Adipose tissue (tissue), 3 donors: ENCODE results near the gene IGIP. TPM values are rescaled to one million over a fixed set of nuclear protein-coding genes. Genes with fewer than 3 reads are reported as not detected.

Experiments used
- H3K27ac ChIP-seq: one replicate; pipeline ENCODE4 v1.5.1; 2013; ENCODE audit warnings: low read depth, low read length
- WGBS, 3 donors: extraction: QIAGEN DNeasy Blood & Tissue Kit; methylation state at CpG; one replicate each; pipeline ENCODE4 v1.1.7; 2013; 5-methylcytosine and 5-hydroxymethylcytosine counted together
- polyA plus RNA-seq, 3 donors: library from polyadenylated mRNA; stranded (reverse); fragments of 200-250 nt; gene quantifications; one replicate each; pipeline ENCODE4 v1.2.3, GENCODE V29; 2013
- donor health status: healthy with polysubstance abuse.
- donor health status: Bipolar disorder and iron deficiency.
- donor health status: healthy.

IGIP gene
- polyA plus RNA-seq = 10 to 100 TPM in 1 of 3 donors, 1 to 10 TPM in 2; 3.3 to 17.4 (median 3.6) TPM

DNA sequence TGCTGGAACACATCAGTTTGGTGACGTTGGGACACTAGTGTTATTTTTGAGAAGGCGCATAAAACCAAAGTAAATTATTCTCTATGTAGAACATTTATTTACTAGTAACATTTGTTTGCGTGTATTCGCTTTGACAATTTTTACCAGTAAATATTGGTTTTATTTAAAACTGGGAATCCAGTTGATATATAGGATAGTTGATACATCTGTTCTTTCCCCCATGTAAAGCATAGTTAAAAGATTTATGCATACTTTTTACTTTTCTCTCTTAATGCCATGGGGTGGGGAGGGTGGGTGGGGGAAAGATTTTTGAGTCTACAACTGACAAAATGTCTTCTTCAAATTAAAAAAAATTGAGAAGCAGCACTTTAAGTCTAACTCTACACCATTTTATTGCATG is at the start of gene IGIP:
Gene IGIP (plus strand): TSS at position 301 of the 400 bp plus-strand sequence. CDS start 2,540 bp downstream, outside the sequence.
- 96 to 99% (median 98%) methylated on average over 4 of the region's 4 CpGs for WGBS, 3 donors
- no peak within 1 kb of the TSS for H3K27ac ChIP-seq

DNA sequence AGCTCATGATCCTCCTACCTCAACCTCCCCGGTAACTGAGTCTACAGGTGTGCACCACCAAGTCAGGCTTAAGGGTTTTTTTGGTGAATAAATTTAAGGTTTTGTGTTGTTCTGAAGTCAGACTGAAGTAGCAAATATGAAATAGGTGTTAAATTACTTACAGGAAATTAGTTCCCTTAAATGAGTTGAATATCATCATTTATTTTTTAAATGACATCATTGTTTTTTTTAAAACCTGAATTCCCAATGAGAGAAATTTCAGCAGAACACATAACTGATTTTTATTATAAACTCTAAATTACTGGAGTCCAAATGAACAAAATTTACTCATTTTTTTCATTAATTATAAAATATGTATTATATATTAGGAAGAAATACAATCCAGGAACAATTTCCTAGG is 49.6 kb upstream of the IGIP start:
- WGBS, 3 donors = 98 to 100% (median 100%) methylated on average over 1 of the region's 1 CpG
- no peak overlapping the region for H3K27ac ChIP-seq

DNA sequence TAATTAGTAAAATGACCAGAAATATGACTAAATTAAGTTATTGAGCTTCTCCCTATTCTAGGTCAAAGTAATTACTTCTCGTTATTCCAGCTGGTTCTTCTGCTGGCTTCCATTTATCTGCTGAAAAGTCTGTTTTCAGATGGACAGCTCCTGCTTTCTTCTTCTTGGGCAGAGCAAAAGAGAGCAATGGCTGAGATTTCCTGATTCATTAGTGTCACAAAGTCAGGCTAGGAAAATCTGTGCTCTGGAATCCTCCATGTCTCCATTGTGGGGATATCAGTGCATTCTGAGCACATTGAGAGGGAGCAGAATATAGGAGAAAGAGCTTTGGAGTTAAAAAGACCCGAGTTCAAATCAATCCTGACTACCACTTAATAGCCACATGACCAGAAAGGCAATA is 48.9 kb upstream of the IGIP start:
- 67 to 71% (median 71%) methylated on average over 2 of the region's 2 CpGs for WGBS, 3 donors
- H3K27ac ChIP-seq = no peak overlapping the region

DNA sequence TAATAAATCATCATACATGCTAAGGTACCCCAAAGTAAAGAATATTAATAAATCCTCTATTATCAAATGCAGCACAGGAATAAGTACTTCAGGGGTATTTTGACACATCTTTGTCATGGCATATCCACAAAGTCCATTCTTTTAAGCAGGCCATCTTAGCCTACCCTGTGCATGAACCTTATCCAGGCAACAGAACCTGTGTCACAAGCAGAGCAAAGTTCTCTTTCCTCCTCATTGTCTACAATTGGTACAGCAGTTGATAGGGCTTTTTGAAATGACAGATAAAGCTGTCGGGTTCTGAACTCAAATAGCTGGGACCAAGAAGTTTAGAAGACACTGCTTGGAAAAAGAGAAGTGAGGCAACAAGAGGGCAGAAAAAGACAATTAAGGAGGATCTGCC is 42.6 kb upstream of the IGIP start:
- H3K27ac ChIP-seq = no peak overlapping the region

DNA sequence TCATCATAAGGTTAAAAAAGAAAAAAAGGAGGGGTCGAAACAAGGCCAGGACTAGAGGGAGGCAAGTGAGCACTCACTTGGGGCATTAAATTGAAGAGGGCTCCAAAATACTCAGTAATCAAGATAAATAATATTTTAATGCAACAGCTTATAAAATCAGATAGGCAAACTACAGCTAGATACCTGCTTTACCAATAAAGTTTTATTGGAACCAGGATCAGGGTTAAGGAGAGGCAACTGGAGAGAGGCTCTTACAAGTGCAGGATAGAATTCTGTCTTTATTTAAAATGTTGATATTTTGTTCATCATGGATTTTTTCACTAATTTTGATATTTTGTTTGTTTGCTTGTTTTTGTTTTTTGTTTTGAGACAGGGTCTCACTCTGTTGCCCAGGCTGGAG is 42.1 kb upstream of the IGIP start:
- H3K27ac ChIP-seq = no peak overlapping the region
- 92 to 95% (median 93%) methylated on average over 1 of the region's 1 CpG for WGBS, 3 donors

More for the DNA sequence above, 42.6 kb upstream of the IGIP start:
- whole genome bisulfite sequencing, 3 donors = 77 to 86% (median 83%) methylated on average over 1 of the region's 1 CpG

DNA sequence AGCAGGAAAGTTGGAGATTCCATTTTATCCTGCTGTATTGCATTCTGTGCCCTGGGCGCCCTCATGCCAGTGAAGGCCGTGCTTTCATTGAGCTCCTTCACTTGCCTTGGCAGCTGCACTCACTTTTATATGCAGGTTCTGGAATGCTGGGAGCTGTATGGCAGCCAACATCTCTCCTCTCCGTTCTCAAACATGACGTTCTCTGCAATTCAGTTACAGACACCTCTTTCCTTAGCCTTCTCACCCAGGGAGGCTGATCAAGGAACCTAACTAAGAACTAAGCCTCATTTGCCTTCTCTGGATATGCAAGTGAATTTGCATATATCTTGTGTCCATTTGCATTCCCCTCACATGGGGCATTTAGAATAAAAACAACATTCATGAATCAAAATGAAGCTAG is 41.2 kb upstream of the IGIP start:
- no peak overlapping the region for H3K27ac ChIP-seq
- WGBS, 3 donors = 31 to 45% (median 41%) methylated on average over 4 of the region's 4 CpGs

DNA sequence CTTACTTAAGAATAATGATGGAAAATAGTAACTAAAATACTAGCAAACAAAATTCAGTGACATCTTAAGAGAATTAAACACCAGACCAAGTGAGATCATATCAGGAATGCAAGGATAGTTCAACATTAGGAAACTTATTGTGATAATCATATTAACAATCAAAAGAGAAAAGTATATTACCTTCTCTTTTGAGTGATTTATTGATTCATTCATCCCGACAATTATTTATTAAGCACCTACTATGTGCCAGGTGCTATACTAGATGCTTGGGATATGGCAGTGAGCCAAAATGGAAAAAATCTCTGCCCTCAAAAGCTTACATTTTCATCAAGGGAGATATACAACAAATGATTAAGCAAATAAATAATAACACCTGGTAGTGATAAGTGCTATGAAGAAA is 35.5 kb upstream of the IGIP start:
- 60 to 88% (median 88%) methylated on average over 1 of the region's 1 CpG for WGBS, 3 donors
- H3K27ac ChIP-seq = no peak overlapping the region

DNA sequence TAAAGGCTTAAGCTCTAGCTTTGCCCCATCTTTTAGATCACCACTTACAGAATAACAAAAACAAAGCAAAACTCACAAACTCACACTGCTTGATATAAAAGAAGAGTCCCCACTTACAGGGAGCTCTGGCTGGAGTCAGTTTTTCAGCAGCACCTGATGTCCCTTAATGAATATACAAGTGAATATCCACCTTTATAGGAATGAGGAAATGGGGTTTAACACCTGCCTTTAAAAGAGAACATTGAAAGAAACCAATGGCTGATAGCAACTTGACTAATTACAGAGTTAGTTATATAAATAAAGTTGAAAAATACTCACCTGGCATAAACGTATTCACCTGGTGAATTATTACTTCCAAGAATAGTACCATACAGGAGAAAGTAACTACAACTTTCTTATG is 32.6 kb upstream of the IGIP start:
- 29 to 65% (median 50%) methylated on average over 1 of the region's 1 CpG for WGBS, 3 donors
- no peak overlapping the region for H3K27ac ChIP-seq

DNA sequence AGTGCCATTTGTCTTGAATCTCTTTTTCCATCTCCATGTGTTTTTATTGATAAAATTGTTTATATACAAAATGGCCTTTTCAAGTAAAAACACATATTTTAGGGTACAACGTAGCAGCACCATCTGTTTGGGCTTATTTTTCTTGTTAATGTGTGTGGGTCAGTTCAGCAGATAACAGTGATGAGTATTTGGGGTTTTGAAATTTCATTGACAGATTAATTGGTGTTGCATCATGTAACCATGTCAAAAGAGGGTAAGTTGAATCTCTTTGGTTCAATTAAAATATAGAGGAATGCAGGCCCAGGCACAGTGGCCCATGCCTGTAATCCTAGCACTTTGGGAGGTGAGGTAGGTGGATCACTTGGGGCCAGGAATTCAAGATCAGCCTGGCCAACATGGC is 31.9 kb upstream of the IGIP start:
- no peak overlapping the region for H3K27ac ChIP-seq
- 76 to 81% (median 79%) methylated on average over 1 of the region's 1 CpG for WGBS, 3 donors

DNA sequence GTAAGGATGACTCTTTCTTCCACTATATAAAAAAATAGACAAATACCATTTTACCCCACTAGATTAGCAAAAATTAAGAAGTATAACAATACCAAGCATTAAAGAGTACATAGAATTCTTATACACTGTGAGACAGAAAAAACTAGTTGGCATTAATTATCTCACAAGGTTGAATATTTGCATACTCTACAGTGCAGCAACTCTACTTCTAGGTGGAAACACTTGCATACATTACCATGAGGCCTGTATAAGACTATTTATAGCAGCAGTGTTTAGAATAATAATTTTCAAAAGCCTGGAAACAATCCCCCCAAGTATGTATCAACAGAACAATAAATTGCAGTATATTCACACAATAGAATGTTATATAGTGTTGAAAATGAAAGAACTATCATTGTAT is 30.8 kb upstream of the IGIP start:
- H3K27ac ChIP-seq = no peak overlapping the region

DNA sequence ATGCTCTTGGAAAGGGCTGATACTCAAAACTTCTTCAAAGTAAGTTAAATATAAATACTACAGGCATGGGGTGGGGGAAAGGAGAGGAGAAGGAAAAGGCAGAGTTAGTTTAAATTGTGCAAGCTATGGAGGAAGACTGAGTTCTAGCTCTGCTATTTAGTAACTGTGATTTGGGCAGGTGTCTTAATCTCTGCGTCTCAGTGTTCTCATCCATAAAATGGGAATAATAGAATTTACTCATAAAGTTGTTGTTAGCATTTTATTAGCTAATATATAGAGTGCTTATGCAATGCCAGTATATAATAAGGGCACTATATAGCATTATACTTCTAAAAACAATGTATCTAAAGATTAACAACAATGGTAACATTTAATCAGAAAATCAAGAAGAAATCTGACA is 24.6 kb upstream of the IGIP start:
- WGBS, 3 donors = 94 to 97% (median 97%) methylated on average over 1 of the region's 1 CpG

DNA sequence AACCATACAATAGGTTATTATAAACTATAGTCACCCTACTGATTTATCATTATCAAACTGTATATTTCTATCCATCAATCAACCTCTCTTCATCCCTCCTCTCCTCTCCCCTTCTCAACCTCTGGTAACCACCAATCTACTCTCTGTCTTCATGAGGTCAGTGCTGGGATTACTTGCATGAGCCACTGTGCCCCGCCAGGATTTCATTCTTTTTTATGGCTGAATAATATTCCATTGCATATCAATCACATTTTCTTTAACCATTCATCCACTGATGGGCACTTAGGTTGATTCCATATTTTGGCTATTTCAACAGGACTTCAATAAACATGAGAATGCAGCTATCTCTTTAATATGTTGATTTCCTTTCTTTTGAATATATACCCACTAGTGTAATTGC is 22.6 kb upstream of the IGIP start:
- H3K27ac ChIP-seq = no peak overlapping the region
- WGBS, 3 donors = 50 to 70% (median 64%) methylated on average over 1 of the region's 1 CpG

More for the DNA sequence above, 24.6 kb upstream of the IGIP start:
- no peak overlapping the region for H3K27ac ChIP-seq

DNA sequence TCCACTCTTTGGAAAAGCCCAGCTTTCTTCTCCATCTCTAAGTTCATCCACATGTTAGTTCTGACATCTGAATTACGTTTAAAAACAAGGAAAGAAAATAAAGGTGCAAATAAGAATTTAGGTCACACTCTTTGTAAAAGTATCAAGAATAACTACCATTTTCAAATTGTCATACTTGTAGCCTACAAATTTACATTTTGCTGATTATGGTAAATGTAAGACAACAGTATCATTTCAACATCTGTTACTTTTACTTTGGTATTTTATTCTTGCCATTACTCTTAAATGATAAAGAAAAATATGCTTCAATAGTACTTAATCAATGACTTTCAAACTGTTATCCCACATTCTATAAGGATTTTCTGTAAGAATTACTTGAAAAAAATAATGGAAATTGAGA is 21.6 kb upstream of the IGIP start:
- 67 to 76% (median 70%) methylated on average over 1 of the region's 1 CpG for WGBS, 3 donors
- no peak overlapping the region for H3K27ac ChIP-seq

DNA sequence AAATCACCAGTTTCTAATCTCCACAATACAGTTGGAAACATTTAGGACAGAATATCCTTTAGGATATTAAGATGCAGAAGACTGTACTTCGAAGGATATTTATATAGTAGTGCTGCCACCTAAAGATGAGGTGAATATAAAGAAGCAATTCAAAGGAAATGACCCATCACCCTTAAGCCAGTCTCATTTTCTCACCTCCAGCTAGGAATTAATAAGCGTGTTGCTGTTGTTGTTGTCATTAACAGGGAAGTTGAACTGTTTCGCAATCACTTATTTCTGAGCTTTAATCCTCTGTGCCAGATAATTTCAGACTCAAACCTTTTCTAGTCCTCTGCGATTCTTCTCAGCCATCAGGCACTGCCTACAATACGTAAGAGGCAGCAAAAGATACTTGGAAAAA is 19.6 kb upstream of the IGIP start:
- WGBS, 3 donors = 52 to 58% (median 54%) methylated on average over 5 of the region's 5 CpGs
- H3K27ac ChIP-seq = no peak overlapping the region

DNA sequence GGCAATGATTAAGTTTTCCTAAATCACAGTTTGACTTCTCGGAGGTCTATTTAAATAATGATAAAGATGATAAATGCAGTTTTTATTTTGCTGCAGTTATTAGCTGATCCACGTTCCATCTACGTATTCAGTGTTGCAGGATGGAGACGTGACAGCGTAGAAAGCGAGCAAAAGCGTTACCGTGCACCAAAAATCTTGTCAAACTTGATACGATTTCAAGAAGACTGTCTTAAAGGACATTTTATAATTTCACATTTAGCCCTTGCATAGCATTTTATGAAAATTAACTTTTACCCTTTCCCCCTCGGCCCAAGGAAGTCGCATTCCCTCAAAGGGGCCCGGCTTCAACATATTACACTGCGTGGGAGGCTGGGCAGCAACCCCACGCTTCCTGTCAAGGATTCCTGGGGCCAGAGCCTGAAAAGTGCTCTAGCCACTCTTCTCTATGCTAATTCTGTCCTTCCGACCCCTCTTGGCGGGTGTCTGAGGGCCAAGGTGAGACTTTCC is 18.9 kb upstream of the IGIP start:
- 18 to 46% (median 42%) methylated on average over 16 of the region's 16 CpGs for WGBS, 3 donors
- peak overlapping the region; percentile 79 for H3K27ac ChIP-seq

DNA sequence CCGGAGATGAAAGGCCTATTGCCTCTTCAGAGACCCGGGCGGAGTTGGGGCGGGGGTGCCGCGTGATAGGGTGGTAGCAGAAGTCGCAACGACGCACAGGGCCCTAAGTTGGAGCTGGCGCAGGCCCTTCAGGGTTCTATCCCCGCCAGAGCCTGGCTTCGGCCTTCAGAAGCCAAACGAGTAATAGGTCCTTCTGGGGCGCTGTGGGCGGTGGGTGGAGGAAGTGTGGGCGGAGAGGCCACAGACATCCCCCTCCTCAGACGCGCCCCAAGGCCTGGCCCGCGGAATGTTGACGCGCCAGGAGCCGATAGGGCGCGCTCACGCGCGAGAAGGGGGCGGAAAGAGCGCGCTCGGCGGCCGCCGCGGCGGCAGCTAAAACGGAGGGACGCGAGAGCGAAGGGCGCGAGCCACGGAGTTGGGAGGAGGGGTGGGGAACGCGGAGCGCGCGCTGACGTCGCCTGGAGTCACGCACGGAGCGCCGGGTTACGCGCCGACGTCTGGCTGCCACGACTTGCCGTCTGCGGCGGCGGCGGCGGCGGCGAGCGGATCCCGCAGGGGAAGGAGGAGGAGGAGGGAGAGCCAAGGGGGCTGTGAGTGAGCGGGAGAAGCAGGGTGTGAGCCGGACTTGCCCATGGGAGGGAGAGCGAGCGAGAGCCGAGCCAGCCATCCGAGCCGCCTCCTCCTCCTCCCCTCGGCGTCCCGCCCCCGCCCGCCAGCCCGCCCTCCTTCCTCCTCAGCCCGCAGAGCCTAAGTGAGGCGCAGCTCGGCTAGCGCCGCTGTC is 18.2 kb upstream of the IGIP start:
- H3K27ac ChIP-seq = peak overlapping the region; percentile 79
- WGBS, 3 donors = 0 to 1% (median 0%) methylated on average over 65 to 87 of the region's 88 CpGs

DNA sequence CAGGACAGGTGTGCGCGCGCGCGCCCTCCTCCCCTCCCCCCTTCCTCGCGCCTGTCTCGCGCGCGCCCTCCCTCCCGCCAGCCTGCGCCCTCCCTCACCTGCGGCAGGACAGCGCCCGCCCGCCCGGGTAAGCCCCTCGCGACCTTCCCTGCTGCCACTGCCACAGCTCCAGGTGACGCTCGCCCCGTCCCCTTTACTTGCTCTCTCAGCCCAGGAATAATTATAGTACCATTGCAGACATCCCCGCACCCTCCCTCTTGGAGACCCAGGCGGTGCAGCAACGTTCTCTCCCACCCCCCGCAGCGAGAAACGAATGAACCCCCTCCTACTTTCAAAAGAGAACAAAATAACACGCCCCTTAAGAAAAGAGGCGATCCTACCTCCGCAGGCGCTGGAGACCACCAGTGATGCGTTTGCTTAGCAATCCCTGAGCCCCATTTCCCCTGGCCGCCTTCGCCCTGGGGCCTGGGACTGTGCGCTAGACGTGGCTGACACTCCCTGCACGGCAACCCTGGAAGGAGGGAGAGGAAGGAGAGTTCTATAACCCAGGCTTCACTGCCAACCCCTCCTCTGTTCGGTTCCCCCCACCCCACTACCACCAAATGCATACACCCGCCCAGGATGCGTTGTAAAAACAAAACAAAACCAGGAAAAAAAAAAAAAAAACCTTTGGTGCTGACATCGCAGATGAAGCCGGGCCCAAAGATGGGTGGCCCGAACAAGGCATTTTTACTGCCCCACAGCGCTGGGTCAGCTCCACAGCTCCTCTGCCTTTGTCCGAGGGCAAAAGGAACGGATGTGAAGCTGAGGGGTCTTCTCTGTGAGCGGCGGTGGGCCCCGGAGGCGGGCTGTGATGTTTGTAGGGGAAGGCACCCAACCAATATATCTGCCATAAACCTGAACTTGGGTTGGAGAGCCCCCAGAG is 17.4 kb upstream of the IGIP start:
- H3K27ac ChIP-seq = peak overlapping the region; percentile 40
- 2 to 4% (median 3%) methylated on average over 39 to 50 of the region's 52 CpGs for WGBS, 3 donors

DNA sequence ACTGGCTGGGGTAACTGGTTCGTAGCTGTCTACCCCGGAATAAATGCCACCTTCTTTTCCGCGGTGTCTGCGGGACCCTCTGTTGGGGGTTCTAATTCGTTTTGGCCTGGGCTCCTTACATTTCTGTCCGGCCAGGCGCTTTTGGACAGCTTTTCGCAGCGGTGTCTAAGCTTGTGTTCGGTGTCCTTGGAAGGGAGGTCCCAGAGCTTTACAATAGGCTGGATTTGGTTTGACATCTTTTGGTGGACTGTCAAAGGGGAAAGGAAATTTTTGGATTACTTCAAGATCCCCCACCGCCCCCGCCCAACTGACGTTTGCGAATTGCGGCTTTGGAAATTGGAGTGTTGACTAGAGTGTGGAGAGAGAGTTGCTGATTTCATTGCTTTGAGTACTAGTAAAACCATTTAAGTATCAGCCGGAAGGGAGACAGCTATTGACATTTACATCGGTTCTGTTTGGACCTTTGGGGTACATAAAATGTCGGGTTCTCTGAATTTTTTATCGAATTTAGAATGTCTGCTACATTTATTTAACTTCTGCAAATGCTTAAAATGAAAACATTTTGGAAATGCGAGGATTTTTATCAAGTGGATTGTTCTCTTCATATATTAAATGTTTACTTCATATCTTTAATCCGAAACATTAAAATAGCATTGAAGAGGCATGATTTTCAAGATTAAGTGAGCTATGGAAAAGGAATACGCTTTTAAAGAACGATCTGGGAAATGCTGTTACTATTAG is 16.5 kb upstream of the IGIP start:
- no peak overlapping the region for H3K27ac ChIP-seq
- WGBS, 3 donors = 25 to 49% (median 48%) methylated on average over 24 of the region's 24 CpGs
